Germinal center (tissue), 1 donor: ENCODE results near the gene FBXO33.
"Not testable (repeated sequence)": the region's sequence is repeated elsewhere in the genome, so short reads cannot be mapped to it uniquely, and the experiment has no call there.

Source experiments
- DNase-seq: peaks from one replicate; pipeline ENCODE4 v3.0.0; 2012; ENCODE audit warnings: mixed read lengths, low spot score

FBXO33 gene

GRCh38 chr14:39372656-39373055 lies 59.6 kb downstream of the FBXO33 start:
- DNase-seq, result no peak

- no peak for DNase-seq
These were observed 61.8 kb downstream of the FBXO33 start for GRCh38 chr14:39370415-39370814.

DNA sequence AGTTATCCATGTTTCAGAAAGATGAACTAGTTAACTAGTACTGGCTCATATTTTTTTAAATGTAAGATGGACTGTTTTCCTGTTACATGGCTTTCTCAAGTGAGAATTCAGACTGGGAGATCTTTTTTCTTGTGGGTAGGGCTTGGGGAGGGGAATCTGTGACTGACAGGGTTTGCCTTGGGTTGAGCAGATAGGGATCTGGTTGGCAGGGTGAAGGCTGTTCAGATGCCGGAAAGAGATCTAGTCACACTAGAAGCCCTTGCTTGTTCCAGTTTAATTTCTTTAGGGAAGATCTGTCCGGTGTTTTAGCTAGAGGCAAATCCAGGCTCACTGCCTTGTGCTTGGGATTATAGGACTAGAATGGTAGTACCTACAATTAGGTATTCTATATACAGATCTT lies 63.2 kb downstream of the FBXO33 start:
- no peak for DNase-seq

DNA sequence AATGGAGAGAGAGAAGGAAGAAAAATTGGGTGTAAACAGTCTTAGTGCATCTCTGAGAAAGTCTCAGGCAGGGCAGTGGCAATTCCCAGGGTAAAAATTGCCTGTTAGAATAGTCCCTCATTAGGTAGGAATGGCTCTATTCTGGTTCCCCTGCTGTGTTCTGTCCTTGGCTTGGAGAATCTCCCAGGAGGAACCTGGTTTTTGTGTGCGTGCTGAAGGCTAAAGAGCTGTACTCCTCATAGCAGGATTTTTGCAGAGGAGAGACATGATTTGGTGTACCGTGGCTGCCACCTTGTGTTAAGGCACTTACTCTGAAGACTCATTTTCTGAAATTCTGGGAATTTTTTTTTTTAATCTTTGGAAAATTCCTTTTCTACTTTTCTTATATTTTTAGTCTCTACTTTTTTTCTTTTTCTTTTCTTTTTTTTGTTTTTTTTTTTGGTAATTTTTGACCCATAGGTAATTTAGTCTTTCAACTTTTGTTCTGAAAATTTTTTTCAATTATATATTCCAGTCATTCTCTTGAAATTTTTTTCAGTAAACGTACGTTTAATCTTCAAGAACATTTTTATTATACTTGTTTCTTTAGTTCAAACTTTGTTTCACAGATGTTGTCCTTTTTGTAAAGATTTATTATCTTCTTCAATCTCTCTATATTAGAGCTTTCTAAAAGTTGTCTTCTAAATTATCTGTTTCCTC lies 63.8 kb downstream of the FBXO33 start:
- peak; percentile 5 for DNase-seq

DNA sequence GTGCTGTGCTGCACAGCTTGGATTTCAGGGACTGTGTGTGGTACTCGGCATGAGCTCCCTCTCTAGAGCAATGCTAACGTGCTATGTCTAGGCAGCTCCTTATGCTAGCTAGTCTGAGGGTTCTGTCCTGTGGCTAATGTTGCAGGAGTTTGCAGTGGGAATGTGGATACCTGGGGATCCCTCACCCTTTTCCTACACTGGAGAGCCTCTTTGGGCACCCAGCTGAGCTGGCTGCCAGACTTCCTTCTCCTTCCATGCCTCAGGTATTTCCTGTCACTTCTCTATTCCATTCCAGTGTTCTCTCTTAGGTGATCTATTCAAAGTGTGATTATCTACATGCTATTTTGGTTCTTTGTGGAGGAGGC lies 64.9 kb downstream of the FBXO33 start:
- DNase-seq, result no peak

- DNase-seq, result no peak
These were observed 65.5 kb downstream of the FBXO33 start for GRCh38 chr14:39366460-39367386.

- DNase-seq, result no peak
These were observed 66.9 kb downstream of the FBXO33 start for GRCh38 chr14:39365354-39365753.

GRCh38 chr14:39364509-39364908 lies 67.7 kb downstream of the FBXO33 start:
- DNase-seq, result no peak

DNA sequence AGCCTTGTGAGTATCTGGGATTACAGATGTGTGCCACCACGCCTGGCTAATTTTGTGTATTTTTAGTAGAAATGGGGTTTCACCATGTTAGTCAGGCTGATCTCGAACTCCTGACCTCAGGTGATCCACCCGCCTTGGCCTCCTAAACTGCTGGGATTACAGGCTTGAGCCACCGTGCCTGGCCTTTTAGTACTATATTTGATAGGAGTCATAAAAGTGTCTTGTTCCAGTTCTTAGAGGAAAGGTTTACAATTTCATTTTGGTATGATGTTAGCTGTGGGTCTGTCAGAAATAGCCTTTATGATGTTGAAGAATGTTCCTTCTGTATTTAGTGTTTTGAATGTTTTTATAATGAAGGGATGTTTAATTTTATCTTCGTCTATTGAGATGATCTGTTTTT lies 70.7 kb downstream of the FBXO33 start:
- not testable (repeated sequence) for DNase-seq

DNA sequence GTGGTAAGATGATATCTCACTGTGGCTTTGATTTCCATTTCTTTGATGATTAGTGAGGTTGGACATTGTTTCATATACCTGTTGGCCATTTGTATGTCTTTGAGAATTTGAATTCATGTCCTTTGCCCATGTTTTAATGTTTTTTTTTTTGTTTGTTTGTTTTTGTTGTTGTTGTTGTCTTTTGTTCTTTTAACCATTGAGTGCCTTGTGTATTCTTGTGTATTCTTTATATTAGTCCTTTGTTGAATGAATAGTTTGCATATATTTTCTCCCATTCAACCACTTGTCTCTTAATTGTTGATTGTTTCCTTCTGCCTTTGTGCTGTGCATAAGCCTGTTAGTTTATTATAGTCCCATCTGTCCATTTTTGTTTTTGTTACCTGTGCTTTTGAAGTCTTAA lies 71.9 kb downstream of the FBXO33 start:
- no peak for DNase-seq

DNA sequence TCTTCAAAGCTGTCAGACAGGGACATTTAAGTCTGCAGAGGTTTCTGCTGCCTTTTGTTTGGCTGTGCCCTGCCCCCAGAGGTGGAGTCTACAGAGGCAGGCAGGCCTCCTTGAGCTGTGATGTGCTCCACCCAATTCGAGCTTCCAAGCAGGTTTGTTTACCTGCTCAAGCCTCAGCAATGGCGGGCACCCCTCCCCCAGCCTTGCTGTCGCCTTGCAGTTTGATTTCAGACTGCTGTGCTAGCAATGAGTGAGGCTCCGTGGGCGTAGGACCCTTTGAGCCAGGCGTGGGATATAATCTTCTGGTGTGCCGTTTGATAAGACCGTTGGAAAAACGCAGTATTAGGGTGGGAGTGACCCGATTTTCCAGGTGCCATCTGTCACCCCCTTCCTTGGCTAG lies 73.2 kb downstream of the FBXO33 start:
- DNase-seq, result not testable (repeated sequence)

DNA sequence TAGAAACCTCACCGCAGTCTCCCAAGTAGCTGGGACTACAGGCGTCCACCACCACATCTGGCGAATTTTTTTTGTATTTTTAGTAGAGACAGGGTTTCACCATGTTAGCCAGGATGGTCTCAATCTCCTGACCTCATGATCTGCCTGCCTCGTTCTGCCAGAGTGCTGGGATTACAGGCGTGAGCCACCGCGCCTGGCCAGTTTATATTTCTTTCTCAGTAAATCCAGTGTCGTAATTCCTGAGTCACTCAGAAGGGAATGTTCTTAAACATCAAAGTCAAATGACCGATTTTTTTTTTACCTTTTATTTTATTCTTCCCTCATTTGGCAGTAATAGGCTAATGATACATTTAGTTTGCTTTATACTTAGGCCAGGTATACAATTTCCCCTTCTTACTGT lies 80.5 kb downstream of the FBXO33 start:
- no peak for DNase-seq

GRCh38 chr14:39350866-39351265 lies 81.4 kb downstream of the FBXO33 start:
- DNase-seq, result no peak
